HFFc6 (cell line): ENCODE data around the gene SEC22C. TPM values are rescaled to one million over a fixed set of nuclear protein-coding genes. Genes with fewer than 3 reads are reported as not detected.
"Not testable (repeated sequence)": the region's sequence is repeated elsewhere in the genome, so short reads cannot be mapped to it uniquely, and the experiment has no call there.

Experiments
- DNase-seq: peaks from one replicate; pipeline ENCODE4 v3.0.0-alpha.2; 2018
- H3K27ac Mint-ChIP-seq: 2 replicates; pipeline ENCODE4 v1.8.0; 2020; ENCODE audit warnings: mild to moderate bottlenecking, mixed read lengths
- H3K27me3 Mint-ChIP-seq: 2 replicates; pipeline ENCODE4 v1.8.0; 2021; ENCODE audit warnings: mild to moderate bottlenecking, moderate library complexity, mixed read lengths; ENCODE audit not compliant: insufficient read depth
- H3K36me3 Mint-ChIP-seq: 2 replicates; pipeline ENCODE4 v1.8.0; 2021; ENCODE audit warnings: low read depth, mixed read lengths
- H3K4me1 Mint-ChIP-seq: 2 replicates; pipeline ENCODE4 v1.8.0; 2020; ENCODE audit warnings: low read depth, mixed read lengths
- H3K4me3 Mint-ChIP-seq: 2 replicates; pipeline ENCODE4 v1.8.0; 2020; ENCODE audit warnings: mild to moderate bottlenecking, moderate library complexity, mixed read lengths
- H3K9me3 Mint-ChIP-seq: 2 replicates; pipeline ENCODE4 v1.8.0; 2020; ENCODE audit warnings: mild to moderate bottlenecking, mixed read lengths
- total RNA-seq, 6 experiments: library from RNA; stranded (reverse); fragmentation: NEBNext Ultra II Directional; extraction: Animal tissue kit (Norgen Biotek cat#: 25700); gene quantifications; 2 replicates in 1 of 6; 3 replicates in 5 of 6; pipeline ENCODE4 v1.2.3, GENCODE V29; 2021
- TF ChIP-seq, protein P1 (sequence below): fragments of 200-600 bp; sonication (generic); IDR thresholded peaks from 2 replicates; pipeline ENCODE4 v1.5.0; 2021; ENCODE audit warnings: antibody characterized with exemption, mild to moderate bottlenecking

The SEC22C gene
- total RNA-seq, 6 experiments from 2014 or later: 40.7 to 51.2 (median 48.6) TPM

DNA sequence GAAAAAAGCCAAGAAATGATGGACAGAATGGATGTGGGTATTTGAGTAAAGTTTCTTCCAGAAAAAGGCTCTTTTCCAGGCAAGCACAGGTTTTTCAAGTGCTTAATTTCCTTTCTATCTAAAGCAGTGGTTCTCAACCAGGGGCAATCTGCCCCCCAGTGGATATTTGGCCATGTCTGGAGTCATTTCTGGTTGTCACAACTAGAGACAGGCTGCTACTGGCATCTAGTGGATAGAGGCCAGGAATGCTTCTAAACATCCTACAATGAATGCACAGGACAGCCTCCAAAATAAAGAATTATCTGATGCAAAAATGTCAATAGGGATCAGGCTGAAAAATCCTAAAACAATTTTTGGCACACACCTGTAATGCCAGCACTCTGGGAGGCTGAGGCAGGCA, 23.9 kb downstream of the SEC22C start:
- Mint-ChIP-seq H3K9me3 (no peaks in the 10 kb centered on the region), H3K4me1 (no peaks in the 10 kb centered on the region), H3K27me3 (no peaks in the 10 kb centered on the region), H3K4me3 (no peak overlapping the region), H3K36me3 (peaks cover 27% of the 10 kb centered on the region), H3K27ac (no peak overlapping the region)
- TF ChIP-seq, protein P1, sequence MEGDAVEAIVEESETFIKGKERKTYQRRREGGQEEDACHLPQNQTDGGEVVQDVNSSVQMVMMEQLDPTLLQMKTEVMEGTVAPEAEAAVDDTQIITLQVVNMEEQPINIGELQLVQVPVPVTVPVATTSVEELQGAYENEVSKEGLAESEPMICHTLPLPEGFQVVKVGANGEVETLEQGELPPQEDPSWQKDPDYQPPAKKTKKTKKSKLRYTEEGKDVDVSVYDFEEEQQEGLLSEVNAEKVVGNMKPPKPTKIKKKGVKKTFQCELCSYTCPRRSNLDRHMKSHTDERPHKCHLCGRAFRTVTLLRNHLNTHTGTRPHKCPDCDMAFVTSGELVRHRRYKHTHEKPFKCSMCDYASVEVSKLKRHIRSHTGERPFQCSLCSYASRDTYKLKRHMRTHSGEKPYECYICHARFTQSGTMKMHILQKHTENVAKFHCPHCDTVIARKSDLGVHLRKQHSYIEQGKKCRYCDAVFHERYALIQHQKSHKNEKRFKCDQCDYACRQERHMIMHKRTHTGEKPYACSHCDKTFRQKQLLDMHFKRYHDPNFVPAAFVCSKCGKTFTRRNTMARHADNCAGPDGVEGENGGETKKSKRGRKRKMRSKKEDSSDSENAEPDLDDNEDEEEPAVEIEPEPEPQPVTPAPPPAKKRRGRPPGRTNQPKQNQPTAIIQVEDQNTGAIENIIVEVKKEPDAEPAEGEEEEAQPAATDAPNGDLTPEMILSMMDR: 0 out of 2 replicates have a peak, but pooled peaks have one; percentile 7
- no peak for DNase-seq

DNA sequence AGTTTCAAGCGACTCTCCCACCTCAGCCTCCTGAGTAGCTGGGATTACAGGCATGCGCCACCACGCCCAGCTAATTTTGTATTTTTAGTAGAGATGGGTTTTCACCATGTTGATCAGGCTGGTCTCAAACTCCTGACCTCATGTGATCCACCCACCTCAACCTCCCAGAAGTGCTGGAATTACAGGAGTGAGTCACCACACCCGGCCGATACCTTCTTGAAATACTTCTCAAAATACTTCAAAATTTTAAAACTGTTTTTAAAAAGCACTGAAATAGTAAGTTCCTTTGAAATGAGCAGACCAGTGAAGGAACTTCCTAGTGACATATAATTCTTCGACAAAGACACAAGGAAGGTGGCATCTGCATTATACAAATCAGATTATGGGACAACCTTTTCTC, 24.9 kb downstream of the SEC22C start:
- not testable (repeated sequence) for H3K27me3 Mint-ChIP-seq, H3K9me3 Mint-ChIP-seq, H3K4me1 Mint-ChIP-seq, H3K27ac Mint-ChIP-seq, H3K4me3 Mint-ChIP-seq, DNase-seq
- H3K36me3 Mint-ChIP-seq: peaks cover 32% of the 10 kb centered on the region

DNA sequence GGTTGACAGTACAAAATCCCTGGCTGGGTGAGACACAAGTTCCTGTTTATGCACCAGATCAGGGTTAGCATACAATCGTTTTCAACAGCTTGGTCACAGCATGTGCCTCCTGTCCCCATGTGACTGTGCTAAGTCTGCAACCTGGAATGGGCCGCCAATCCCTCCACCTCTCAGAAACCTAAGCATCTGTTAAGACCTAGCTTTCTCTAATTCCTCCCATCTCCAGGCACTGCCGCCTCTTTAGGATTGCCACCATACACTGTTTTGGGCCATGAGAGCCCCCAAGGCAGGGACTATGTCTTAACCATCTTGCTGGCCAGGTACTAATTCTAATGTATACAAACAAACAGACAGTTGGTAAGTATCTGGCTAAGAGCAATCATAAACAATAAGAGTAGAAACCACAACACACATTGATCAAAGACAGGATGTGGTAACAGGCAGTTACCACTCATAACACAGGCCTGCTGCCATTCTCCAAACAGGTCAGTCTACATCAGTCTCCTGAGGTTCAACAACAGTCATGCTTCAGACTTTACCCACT, 25.6 kb downstream of the SEC22C start:
- Mint-ChIP-seq H3K27ac (no peak overlapping the region), H3K4me3 (no peak overlapping the region), H3K9me3 (no peaks in the 10 kb centered on the region), H3K36me3 (peaks cover 35% of the 10 kb centered on the region), H3K4me1 (no peaks in the 10 kb centered on the region), H3K27me3 (no peaks in the 10 kb centered on the region)
- TF ChIP-seq, protein P1: no peak
- DNase-seq: no peak

DNA sequence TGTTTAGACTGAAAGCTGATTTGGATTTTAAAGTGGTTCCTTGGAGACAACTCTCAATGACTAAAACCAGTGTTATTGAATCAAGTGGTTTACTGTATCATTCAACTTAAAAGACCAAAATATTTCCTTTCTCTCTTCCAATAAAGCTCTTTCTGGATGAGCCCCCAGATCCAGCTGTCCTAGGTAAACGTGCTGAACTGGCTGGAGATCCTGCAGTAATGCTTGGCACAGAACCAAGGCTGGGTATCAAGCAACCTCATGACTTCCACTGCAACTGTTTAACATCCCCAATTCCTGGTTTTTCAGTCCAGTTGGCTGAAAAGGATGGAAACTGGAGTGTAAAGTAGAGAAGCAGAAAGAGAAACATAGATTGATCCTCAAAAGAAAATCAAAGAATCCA, 28.9 kb downstream of the SEC22C start:
- H3K36me3 Mint-ChIP-seq: peaks cover 37% of the 10 kb centered on the region
- no peaks in the 10 kb centered on the region for H3K27me3 Mint-ChIP-seq
- H3K4me1 Mint-ChIP-seq: no peaks in the 10 kb centered on the region
- H3K9me3 Mint-ChIP-seq: no peaks in the 10 kb centered on the region
- H3K27ac Mint-ChIP-seq: no peak overlapping the region
- DNase-seq: no peak
- TF ChIP-seq, protein P1: no peak
- no peak overlapping the region for H3K4me3 Mint-ChIP-seq

DNA sequence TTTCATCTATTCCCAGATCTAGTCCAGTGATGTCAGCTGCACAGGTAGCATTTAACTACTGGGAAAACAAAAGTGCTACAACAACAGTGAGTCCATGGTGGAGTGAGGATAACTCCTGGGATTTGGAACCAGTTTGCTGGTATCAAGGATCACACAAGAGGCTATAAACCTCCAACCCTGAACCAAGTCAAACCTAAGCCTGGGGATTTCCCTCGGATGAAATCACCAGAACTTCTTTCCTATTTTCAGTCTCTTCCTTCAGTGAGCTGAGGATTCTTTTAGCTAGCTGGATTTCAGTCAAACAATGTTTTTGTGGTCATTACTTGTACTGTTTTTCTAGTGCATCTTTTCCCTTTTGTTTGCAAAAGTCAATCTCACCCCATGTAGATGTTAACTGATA, 31.5 kb downstream of the SEC22C start:
- no peak for DNase-seq
- no peaks in the 10 kb centered on the region for H3K9me3 Mint-ChIP-seq
- H3K27me3 Mint-ChIP-seq: no peaks in the 10 kb centered on the region; the same call in 1 of the 2 replicates
- peaks cover 26% of the 10 kb centered on the region for H3K36me3 Mint-ChIP-seq
- TF ChIP-seq, protein P1: no peak
- no peak overlapping the region for H3K4me3 Mint-ChIP-seq
- H3K4me1 Mint-ChIP-seq: no peaks in the 10 kb centered on the region
- H3K27ac Mint-ChIP-seq: no peak overlapping the region

DNA sequence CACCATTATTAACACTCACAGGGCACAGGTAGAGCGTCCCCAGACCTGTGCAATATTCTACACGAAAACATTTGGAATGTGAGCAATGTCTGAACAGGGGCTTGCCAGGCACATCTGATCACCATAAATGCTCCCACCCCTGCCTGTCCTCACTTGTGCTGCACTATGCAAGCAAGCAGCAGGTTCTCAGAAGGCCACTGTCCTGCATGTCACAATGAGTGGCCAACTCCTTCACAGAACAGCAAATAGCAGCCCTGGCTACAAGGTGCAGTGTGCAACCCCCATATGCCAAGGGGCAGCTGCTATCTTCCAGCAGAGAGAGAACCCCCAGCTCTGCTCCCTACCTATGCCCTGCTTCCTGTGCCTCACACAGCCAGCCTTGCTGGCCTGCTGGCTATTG, 32.6 kb downstream of the SEC22C start:
- peaks cover 22% of the 10 kb centered on the region for H3K36me3 Mint-ChIP-seq
- DNase-seq: no peak
- no peak overlapping the region for H3K4me3 Mint-ChIP-seq
- no peaks in the 10 kb centered on the region for H3K9me3 Mint-ChIP-seq
- H3K27me3 Mint-ChIP-seq: no peaks in the 10 kb centered on the region; the same call in 1 of the 2 replicates
- TF ChIP-seq, protein P1: no peak
- no peaks in the 10 kb centered on the region for H3K4me1 Mint-ChIP-seq
- no peak overlapping the region for H3K27ac Mint-ChIP-seq
